HG03139 (cell line): ENCODE measurements around the gene PHOX2A.

Experiments
- ATAC-seq: cut with Tn5 transposase; IDR thresholded peaks from one replicate; pipeline ENCODE4 v1.9.1; 2021; ENCODE audit not compliant: unreplicated experiment

PHOX2A gene

DNA sequence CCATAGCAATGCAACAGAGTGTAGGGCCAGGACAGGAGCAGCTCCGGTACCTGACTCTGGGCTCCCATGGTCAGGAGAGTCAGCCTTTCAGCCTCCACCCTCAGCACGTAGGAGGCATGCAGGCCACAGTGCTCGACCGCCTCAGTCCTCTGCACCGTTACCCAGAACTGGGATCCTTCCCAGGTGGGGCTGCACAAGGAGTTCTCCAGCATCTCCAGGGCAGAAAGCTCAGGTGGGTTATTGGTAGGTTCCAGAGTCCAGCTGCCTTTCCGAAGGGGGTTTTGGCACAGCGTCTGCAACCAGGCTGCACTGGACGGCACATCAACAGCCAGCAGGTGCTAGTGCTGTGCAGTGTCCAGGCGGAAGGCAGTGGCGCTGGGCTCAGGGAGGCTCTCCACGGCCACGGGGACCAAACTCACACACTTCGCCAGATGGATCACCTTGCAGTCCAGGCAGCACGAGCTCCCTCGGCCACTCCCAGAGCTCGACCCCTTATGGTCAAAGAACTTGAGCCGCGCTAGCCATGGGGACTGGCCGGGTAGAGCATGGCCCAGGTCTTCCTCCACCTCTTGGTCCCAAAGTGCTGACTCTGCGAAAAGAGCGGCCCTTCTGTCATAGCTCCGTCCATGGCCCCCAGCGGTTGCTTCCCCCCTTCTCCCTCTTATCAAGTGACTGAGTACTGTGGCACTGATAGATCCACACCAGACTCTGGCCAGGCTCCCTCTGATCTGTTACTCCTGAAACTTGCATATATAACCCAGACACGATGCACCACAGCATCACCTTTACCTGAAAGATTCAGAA is 6.9 kb upstream of the PHOX2A start:
- no peak for ATAC-seq

GRCh38 chr11:72249961-72250360 is 6.0 kb upstream of the PHOX2A start:
- ATAC-seq: no peak

DNA sequence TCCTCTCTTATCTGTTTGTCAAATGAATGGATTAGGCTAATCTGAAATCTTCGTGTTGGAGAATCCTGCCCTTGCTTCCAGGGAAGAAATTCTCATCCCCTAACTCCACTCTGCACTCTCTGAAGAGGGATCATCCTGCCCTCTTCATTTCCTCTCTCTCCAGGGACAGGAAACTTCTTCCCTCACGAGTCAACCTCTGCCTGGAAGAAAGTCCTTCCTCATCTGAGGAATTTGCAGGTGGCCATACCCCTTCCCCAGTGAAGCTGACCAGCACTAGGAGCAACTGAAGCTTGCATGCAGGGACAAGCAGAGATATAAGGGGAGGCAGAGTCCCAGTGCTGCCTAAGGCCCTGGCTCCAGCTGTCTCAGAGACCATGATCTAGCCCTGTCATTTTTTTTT is 3.6 kb upstream of the PHOX2A start:
- ATAC-seq: no peak

- no peak for ATAC-seq
Measured at GRCh38 chr11:72245263-72245816, 1.4 kb upstream of the PHOX2A start.

- no peak for ATAC-seq
Measured at GRCh38 chr11:72244361-72245262, 636 bp upstream of the PHOX2A start.

DNA sequence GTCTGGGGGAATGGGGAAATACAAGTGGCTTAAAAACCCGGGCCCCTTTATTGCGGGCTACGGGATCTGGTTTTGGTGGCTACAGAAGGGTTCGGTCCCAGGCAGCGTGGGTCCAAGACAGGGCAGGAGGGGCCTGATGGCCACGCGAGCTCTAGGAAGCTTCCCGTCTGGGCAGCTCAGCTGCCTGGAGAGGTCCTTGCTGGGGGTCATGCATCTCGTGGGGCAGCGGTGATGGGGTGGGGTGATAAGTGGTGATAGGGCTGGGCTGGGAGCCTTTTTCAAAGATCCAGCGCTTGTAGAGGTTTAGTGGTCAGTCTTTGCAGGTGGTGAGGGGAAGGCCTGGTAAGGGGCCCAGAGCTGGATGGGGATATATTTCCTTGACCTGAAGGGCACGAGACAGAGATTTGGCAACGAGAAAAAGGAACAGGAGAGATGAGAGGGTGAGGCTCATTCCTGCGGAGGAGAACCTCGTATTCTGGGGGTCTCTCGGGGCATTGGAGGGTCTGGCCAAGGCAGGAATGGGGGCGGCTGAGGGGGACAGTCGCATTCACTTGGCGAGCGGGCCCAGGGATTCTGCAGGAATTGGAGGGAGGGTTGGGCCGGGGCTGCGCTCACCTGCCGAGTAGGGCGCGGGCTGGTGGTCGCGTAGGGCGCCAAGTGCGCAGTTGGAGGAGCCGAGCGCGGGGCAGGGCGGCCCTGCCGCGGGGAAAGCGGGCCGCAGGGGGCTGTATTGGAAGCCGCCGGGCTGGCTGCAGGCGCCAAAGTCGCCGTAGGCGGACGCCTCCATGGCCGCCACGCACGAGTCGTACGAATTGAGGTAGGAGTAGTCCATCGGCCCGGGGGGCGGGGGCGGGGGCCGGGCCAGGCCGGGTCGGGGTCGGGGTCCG is 560 bp downstream of the PHOX2A start:
- no peak for ATAC-seq

GRCh38 chr11:72242141-72242540 is 1.8 kb downstream of the PHOX2A start:
- no peak for ATAC-seq

- ATAC-seq: no peak
Measured at GRCh38 chr11:72241291-72241781, 2.6 kb downstream of the PHOX2A start.

DNA sequence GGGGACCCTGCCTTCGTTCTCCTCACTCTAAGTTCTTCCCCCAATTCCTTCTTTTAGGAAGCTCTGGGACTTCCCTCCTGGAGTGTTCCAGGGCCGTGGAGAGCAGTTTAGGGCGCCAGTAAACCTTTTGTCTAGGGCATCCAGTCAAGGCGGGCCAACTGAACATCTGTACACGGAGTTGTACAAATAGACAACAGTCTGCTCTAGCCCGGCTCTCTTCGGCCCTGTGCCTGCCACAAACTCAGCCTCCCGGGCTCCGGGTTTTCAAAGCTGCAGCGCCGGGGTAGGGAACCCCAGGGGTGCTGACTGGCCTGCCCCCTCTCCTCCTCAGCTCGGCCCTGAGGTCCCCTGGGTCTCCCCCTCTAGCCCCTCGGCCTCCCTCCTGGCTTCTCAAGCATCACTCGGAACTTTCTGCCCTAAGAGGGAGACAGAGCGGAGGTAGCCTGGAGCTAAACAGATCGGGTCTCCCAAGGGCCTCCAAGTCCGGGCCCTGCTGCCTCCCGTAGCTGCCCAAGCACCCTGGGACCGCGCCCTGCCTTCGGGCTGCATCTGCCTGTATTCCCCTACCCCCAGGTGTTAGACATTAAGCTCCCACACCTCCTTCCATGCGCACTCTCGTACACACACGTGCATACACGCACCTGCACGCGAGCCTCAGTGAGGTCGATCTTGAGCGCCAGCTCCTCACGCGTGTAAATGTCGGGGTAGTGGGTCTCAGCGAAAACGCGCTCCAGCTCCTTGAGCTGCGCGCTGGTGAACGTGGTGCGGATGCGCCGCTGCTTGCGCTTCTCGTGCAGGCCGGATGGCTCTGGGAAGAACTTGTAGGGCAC is 3.3 kb downstream of the PHOX2A start:
- ATAC-seq: no peak

- no peak for ATAC-seq
Measured at GRCh38 chr11:72239849-72240460, 4.0 kb downstream of the PHOX2A start.

DNA sequence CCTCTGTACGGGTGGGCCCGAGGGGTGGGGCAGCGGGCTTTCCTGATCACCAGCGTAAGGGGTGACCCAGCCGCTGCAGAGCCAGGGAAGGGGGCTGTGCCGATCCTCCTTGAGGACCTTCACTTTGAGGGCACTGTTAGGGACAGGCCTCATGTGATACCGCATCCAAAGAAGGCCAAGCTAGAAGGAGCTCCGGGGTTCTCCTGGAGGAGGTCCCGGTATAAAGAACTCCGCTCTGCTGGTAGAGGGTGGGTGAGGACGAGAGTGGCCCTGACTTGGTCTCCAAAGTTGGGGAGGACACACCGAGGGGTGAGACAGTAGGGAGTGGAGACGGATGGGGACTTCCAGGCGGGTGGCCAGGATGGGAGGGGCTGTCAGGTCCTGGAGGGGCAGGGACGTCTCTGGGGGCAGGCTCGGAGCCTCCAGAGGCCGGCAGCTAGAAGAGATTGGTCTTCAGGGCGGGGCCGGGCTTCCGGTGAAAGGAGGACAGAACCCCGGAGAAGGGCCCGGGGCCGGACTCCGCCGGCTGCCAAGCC is 4.6 kb downstream of the PHOX2A start:
- ATAC-seq: no peak

DNA sequence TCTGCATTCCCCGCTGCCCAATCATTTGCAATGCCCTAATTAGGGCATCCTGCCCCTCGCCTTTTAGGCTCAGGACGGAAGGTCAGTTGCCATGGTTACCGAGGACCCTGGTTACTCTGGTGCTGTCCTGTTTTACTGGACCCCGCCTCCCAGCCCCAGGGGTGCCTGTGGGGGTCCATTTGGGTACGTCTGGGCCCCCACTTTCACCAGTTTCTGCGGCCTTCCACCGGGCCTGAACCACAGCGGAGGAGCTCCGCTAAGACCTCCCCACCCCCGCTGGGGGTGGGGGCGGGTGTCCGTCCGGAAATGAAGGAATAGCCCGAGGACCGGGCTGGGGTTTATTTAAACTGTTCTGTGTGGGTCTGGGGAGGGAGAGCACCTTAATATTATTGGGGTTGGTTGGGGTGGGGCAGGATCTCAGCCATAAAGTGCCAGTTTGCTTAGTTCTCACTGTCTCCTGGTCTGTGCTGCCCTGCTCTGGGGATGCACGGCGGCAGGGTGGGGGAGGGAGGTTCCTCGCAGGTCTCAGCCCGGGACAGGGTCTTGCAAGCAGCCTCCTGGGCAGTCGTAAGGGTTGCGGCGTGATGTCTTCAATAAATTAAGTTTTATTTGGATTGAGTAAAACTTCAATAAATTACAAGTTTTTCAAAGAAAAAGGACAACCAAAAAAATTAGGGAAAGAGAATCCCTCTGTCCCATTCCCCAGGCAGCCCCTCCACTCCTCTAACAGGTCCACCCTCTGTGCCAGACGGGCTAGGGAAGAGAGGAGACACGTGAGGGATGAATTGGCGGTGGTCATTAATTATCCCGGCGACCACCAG is 5.3 kb downstream of the PHOX2A start:
- ATAC-seq: no peak

DNA sequence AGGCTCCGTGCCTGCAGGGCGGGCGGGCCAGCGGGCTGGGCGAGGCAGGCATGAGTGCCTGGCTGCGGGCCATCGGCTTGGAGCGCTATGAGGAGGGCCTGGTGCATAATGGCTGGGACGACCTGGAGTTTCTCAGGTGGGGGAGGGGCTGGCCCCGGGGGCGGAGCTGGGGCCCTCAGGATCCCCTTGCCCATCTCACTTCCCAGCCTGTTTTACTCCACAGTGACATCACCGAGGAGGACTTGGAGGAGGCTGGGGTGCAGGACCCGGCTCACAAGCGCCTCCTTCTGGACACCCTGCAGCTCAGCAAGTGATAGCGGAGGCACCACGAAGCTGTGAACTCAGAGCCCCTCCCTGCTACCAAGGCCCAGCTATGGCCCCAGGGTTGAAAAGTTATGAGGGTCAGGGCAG is 5.9 kb downstream of the PHOX2A start:
- no peak for ATAC-seq

- no peak for ATAC-seq
Measured at GRCh38 chr11:72237112-72237931, 6.7 kb downstream of the PHOX2A start.

DNA sequence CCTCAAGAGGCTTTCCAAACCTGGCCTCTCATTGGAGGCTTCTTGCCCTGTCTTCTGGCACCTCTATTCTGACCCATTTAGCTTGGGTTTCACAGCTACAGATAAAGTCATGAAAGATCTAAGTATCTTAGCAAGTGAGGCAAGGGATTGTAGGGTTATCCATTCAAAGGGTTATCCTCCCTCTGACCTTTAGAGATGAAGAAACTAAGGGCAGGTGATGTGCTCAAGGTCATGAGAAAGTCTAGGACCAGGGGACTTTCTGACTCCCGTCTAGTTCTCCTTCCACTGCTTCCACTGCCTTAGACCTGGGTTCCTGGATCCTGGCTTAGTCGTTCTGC is 7.2 kb downstream of the PHOX2A start:
- ATAC-seq: no peak

- no peak for ATAC-seq
Measured at GRCh38 chr11:72236083-72236697, 7.8 kb downstream of the PHOX2A start.
